ENCODE measurements around the gene PACRG. TPM values are rescaled to one million over a fixed set of nuclear protein-coding genes. Genes with fewer than 3 reads are reported as not detected.
A peak's percentile ranks its signal among the peaks of the same experiment; 100 is the strongest.

Gene PACRG
- polyA plus RNA-seq, 1 donor from 2014 or later, result 16.6 TPM

GRCh38 chr6:162921510-162922040 lies 193.8 kb downstream of the PACRG start:
- no peaks in the 10 kb centered on the region for H3K9me2 ChIP-seq (ENCODE audit: insufficient read depth, low read length)
- no peak overlapping the region for H2AFZ ChIP-seq (ENCODE audit: low read depth, low read length)

GRCh38 chr6:162922563-162923166 lies 194.9 kb downstream of the PACRG start:
- no peaks in the 10 kb centered on the region for H4K20me1 ChIP-seq (ENCODE audit: insufficient read depth)
- TF ChIP-seq POLR2AphosphoS5 (IDR thresholded peaks at IDR 0.05), result no peak
- TF ChIP-seq SMC3 (conservative IDR thresholded peaks at IDR 0.05; ENCODE audit: poor library complexity), result no peak
- TF ChIP-seq EZH2 (IDR thresholded peaks at IDR 0.05; ENCODE audit: borderline replicate concordance, insufficient read depth, low read length, poor library complexity, severe bottlenecking), result no peak
- TF ChIP-seq, protein P1, sequence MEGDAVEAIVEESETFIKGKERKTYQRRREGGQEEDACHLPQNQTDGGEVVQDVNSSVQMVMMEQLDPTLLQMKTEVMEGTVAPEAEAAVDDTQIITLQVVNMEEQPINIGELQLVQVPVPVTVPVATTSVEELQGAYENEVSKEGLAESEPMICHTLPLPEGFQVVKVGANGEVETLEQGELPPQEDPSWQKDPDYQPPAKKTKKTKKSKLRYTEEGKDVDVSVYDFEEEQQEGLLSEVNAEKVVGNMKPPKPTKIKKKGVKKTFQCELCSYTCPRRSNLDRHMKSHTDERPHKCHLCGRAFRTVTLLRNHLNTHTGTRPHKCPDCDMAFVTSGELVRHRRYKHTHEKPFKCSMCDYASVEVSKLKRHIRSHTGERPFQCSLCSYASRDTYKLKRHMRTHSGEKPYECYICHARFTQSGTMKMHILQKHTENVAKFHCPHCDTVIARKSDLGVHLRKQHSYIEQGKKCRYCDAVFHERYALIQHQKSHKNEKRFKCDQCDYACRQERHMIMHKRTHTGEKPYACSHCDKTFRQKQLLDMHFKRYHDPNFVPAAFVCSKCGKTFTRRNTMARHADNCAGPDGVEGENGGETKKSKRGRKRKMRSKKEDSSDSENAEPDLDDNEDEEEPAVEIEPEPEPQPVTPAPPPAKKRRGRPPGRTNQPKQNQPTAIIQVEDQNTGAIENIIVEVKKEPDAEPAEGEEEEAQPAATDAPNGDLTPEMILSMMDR (IDR thresholded peaks at IDR 0.05; ENCODE audit: poor library complexity, severe bottlenecking), result no peak
- no peak for TF ChIP-seq RAD21 (conservative IDR thresholded peaks at IDR 0.05)
- TF ChIP-seq EP300 (conservative IDR thresholded peaks at IDR 0.05; ENCODE audit: poor library complexity, severe bottlenecking), result no peak
- no peak for TF ChIP-seq MXI1 (conservative IDR thresholded peaks at IDR 0.05; ENCODE audit: poor library complexity, severe bottlenecking)
- TF ChIP-seq TAF1 (IDR thresholded peaks at IDR 0.05; ENCODE audit: low read depth), result no peak

More at GRCh38 chr6:162921510-162922040, 193.8 kb downstream of the PACRG start:
- Histone ChIP-seq H3K79me2 (replicated peaks; ENCODE audit: insufficient read depth, low read length) (no peaks in the 10 kb centered on the region), H3K9me3 (ENCODE audit: low read length) (peaks cover 3% of the 10 kb centered on the region), H4K20me1 (ENCODE audit: insufficient read depth) (no peaks in the 10 kb centered on the region), H3F3A (ENCODE audit: insufficient read depth, low read length, poor library complexity, severe bottlenecking) (no peaks in the 10 kb centered on the region), H3K27ac (ENCODE audit: low read length) (peak overlapping the region; percentile 11), H3K27me3 (ENCODE audit: insufficient read depth, low read depth, low read length) (no peaks in the 10 kb centered on the region), H3K4me3 (ENCODE audit: low read length) (no peak overlapping the region), H3K4me2 (ENCODE audit: low read length) (no peak overlapping the region), H3K36me3 (ENCODE audit: insufficient read depth, low read length) (no peaks in the 10 kb centered on the region), H3K9ac (ENCODE audit: low read length) (no peak overlapping the region)
- TF ChIP-seq REST (IDR thresholded peaks at IDR 0.05; ENCODE audit: borderline replicate concordance) (no peak), TAF1 (IDR thresholded peaks at IDR 0.05; ENCODE audit: low read depth) (no peak), POLR2AphosphoS5 (IDR thresholded peaks at IDR 0.05) (no peak), EZH2 (IDR thresholded peaks at IDR 0.05; ENCODE audit: borderline replicate concordance, insufficient read depth, low read length, poor library complexity, severe bottlenecking) (no peak), MXI1 (conservative IDR thresholded peaks at IDR 0.05; ENCODE audit: poor library complexity, severe bottlenecking) (no peak), SMC3 (conservative IDR thresholded peaks at IDR 0.05; ENCODE audit: poor library complexity) (no peak), EP300 (conservative IDR thresholded peaks at IDR 0.05; ENCODE audit: poor library complexity, severe bottlenecking) (no peak)
- TF ChIP-seq, protein P1 (IDR thresholded peaks at IDR 0.05; ENCODE audit: poor library complexity, severe bottlenecking), result no peak

More at GRCh38 chr6:162922563-162923166, 194.9 kb downstream of the PACRG start:
- Histone ChIP-seq H3K36me3 (ENCODE audit: insufficient read depth, low read length) (no peaks in the 10 kb centered on the region), H3K9me2 (ENCODE audit: insufficient read depth, low read length) (no peaks in the 10 kb centered on the region), H3K27me3 (ENCODE audit: insufficient read depth, low read depth, low read length) (no peaks in the 10 kb centered on the region), H2AFZ (ENCODE audit: low read depth, low read length) (no peak overlapping the region), H3K27ac (ENCODE audit: low read length) (peak overlapping the region; percentile 27), H3K4me2 (ENCODE audit: low read length) (no peak overlapping the region), H3K4me3 (ENCODE audit: low read length) (no peak overlapping the region), H3F3A (ENCODE audit: insufficient read depth, low read length, poor library complexity, severe bottlenecking) (no peaks in the 10 kb centered on the region), H3K9me3 (ENCODE audit: low read length) (peaks cover 3% of the 10 kb centered on the region), H3K9ac (ENCODE audit: low read length) (no peak overlapping the region), H3K79me2 (replicated peaks; ENCODE audit: insufficient read depth, low read length) (no peaks in the 10 kb centered on the region)

All from neural cell (in vitro differentiated cells).